K562 (cell line): ENCODE results near the gene PTGES3.

Experiments used
- POLR2H ChIP-seq: IDR thresholded peaks from 2 replicates; pipeline ENCODE4 v1.6.1; 2016; ENCODE audit warnings: missing genetic modification characterization, low read depth, mild to moderate bottlenecking, control low read depth, missing compliant biosample characterization, moderate library complexity
- TAF1 ChIP-seq: IDR thresholded peaks from 2 replicates; pipeline ENCODE4 v1.6.1; 2011; ENCODE audit warnings: mild to moderate bottlenecking, low read length, moderate library complexity; ENCODE audit not compliant: insufficient read depth, control insufficient read depth, severe bottlenecking; ENCODE audit errors: extremely low read depth
- ZBTB49 ChIP-seq: sonication (generic); formaldehyde crosslinking; IDR thresholded peaks from 2 replicates; pipeline ENCODE4 v1.8.0; 2022; ENCODE audit warnings: missing genetic modification reagents, mild to moderate bottlenecking, borderline replicate concordance
- TF ChIP-seq, protein P1 (sequence below), 3 experiments: IDR thresholded peaks in 2 of 3; conservative IDR thresholded peaks in 1 of 3; 2 replicates each; pipeline ENCODE4 v1.5.1; 2011 to 2012; ENCODE audit warnings: low read length in 3 of 3, mild to moderate bottlenecking in 3 of 3, control low read depth in 2 of 3, improper control_type of control experiment in 1 of 3, inconsistent platforms in 1 of 3, low read depth in 1 of 3, mixed read lengths in 1 of 3, moderate library complexity in 1 of 3; ENCODE audit not compliant: insufficient read depth in 2 of 3
- TF ChIP-seq, protein P2 (sequence below): fragments of 250-450 bp; sonication (Bioruptor Pico); IDR thresholded peaks from 2 replicates; pipeline ENCODE4 v1.8.0; 2021; ENCODE audit warnings: moderate library complexity, mild to moderate bottlenecking, inconsistent platforms

- TF ChIP-seq, protein P1, sequence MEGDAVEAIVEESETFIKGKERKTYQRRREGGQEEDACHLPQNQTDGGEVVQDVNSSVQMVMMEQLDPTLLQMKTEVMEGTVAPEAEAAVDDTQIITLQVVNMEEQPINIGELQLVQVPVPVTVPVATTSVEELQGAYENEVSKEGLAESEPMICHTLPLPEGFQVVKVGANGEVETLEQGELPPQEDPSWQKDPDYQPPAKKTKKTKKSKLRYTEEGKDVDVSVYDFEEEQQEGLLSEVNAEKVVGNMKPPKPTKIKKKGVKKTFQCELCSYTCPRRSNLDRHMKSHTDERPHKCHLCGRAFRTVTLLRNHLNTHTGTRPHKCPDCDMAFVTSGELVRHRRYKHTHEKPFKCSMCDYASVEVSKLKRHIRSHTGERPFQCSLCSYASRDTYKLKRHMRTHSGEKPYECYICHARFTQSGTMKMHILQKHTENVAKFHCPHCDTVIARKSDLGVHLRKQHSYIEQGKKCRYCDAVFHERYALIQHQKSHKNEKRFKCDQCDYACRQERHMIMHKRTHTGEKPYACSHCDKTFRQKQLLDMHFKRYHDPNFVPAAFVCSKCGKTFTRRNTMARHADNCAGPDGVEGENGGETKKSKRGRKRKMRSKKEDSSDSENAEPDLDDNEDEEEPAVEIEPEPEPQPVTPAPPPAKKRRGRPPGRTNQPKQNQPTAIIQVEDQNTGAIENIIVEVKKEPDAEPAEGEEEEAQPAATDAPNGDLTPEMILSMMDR (IDR thresholded peaks at IDR 0.05 in 2 of 3, conservative IDR thresholded peaks at IDR 0.05 in 1 of 3; ENCODE audit: insufficient read depth in 2 of 3, low read depth in 1 of 3, low read length in 3 of 3), result no peak
- TF ChIP-seq, protein P2, sequence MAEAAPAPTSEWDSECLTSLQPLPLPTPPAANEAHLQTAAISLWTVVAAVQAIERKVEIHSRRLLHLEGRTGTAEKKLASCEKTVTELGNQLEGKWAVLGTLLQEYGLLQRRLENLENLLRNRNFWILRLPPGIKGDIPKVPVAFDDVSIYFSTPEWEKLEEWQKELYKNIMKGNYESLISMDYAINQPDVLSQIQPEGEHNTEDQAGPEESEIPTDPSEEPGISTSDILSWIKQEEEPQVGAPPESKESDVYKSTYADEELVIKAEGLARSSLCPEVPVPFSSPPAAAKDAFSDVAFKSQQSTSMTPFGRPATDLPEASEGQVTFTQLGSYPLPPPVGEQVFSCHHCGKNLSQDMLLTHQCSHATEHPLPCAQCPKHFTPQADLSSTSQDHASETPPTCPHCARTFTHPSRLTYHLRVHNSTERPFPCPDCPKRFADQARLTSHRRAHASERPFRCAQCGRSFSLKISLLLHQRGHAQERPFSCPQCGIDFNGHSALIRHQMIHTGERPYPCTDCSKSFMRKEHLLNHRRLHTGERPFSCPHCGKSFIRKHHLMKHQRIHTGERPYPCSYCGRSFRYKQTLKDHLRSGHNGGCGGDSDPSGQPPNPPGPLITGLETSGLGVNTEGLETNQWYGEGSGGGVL (CRISPR knock-in tag), result no peak
- TF ChIP-seq TAF1, result no peak
- TF ChIP-seq POLR2H (tag), result no peak
- TF ChIP-seq ZBTB49 (CRISPR knock-in tag), result no peak
Measured at GRCh38 chr12:56716933-56717880, 29.1 kb upstream of the PTGES3 start.
